Fibroblast of lung (primary cell): ENCODE results near the gene CACNA1A. TPM values are rescaled to one million over a fixed set of nuclear protein-coding genes. Genes with fewer than 3 reads are reported as not detected.

ENCODE experiments used
- DNase-seq, 2 donors: peaks; one replicate each; pipeline versions ENCODE4 v3.0.0 to v3.0.0-alpha.2; 2010; ENCODE audit warnings: low read depth in 2 of 2
- H2AFZ ChIP-seq: 2 replicates; pipeline ENCODE4 v1.5.1; 2012; ENCODE audit warnings: low read length, control low read depth, inconsistent platforms
- H3K27ac ChIP-seq: 2 replicates; pipeline ENCODE4 v1.5.1; 2011; ENCODE audit warnings: low read length, control low read depth; ENCODE audit not compliant: insufficient read depth
- H3K27me3 ChIP-seq: 2 replicates; pipeline ENCODE4 v1.5.1; 2011; ENCODE audit warnings: mild to moderate bottlenecking, low read length; ENCODE audit not compliant: control insufficient read depth, insufficient read depth
- H3K36me3 ChIP-seq: 2 replicates; pipeline ENCODE4 v1.5.1; 2011; ENCODE audit warnings: low read length; ENCODE audit not compliant: control insufficient read depth, insufficient read depth
- H3K4me1 ChIP-seq: 2 replicates; pipeline ENCODE4 v1.5.1; 2011; ENCODE audit warnings: low read length; ENCODE audit not compliant: control insufficient read depth, insufficient read depth; ENCODE audit errors: extremely low read depth
- H3K4me2 ChIP-seq: 2 replicates; pipeline ENCODE4 v1.5.1; 2011; ENCODE audit warnings: low read length, control low read depth; ENCODE audit not compliant: insufficient read depth; ENCODE audit errors: extremely low read depth
- H3K4me3 ChIP-seq, 4 experiments: fragments of 200-600 bp in 1 of 4; sonication (generic) in 1 of 4; replicated peaks in 1 of 4; 2 replicates each; pipeline ENCODE4 v1.5.1; 2011 to 2016; ENCODE audit warnings: low read length in 4 of 4, low read depth in 3 of 4, mild to moderate bottlenecking in 3 of 4, control low read depth in 2 of 4, inconsistent platforms in 1 of 4, mixed read lengths in 1 of 4; ENCODE audit not compliant: insufficient read depth in 1 of 4; ENCODE audit errors: control extremely low read depth in 1 of 4
- H3K79me2 ChIP-seq: 2 replicates; pipeline ENCODE4 v1.5.1; 2012; ENCODE audit warnings: mild to moderate bottlenecking, low read length, inconsistent platforms; ENCODE audit not compliant: control insufficient read depth, insufficient read depth
- H3K9ac ChIP-seq: 2 replicates; pipeline ENCODE4 v1.5.1; 2011; ENCODE audit warnings: mild to moderate bottlenecking, low read length, control low read depth; ENCODE audit not compliant: insufficient read depth
- H3K9me3 ChIP-seq: 2 replicates; pipeline ENCODE4 v1.5.1; 2012; ENCODE audit warnings: low read depth, low read length; ENCODE audit not compliant: control insufficient read depth, insufficient read depth
- H4K20me1 ChIP-seq: 2 replicates; pipeline ENCODE4 v1.5.1; 2011; ENCODE audit warnings: low read length; ENCODE audit not compliant: control insufficient read depth, insufficient read depth; ENCODE audit errors: extremely low read depth
- CTCF ChIP-seq, 2 donors: IDR thresholded peaks in 1 of 2; conservative IDR thresholded peaks in 1 of 2; 1 replicate in 1 of 2; 2 replicates in 1 of 2; pipeline ENCODE4 v1.5.1; 2011 to 2012; ENCODE audit warnings: low read length in 2 of 2, control low read depth in 1 of 2, inconsistent platforms in 1 of 2, low read depth in 1 of 2, mild to moderate bottlenecking in 1 of 2
- EZH2 ChIP-seq: IDR thresholded peaks from 2 replicates; pipeline ENCODE4 v1.5.1; 2012; ENCODE audit warnings: low read length, control low read depth, mild to moderate bottlenecking; ENCODE audit errors: missing control alignments
- polyA plus RNA-seq, 2 donors: library from polyadenylated mRNA; depleted of rRNA in 1 of 2; stranded (reverse) in 1 of 2; unstranded in 1 of 2; fragments of >200 nt; gene quantifications; 2 replicates each; pipeline ENCODE4 v1.2.1, GENCODE V29; 2011 to 2012; ENCODE audit warnings: missing spikeins in 1 of 2
- total RNA-seq: library from RNA; depleted of rRNA; stranded (reverse); fragments of >200 nt; gene quantifications from 2 replicates; pipeline ENCODE4 v1.2.1, GENCODE V29; 2014

The CACNA1A gene
- total and polyA plus RNA-seq, 2 donors (not counting 1 experiment from before 2014, with no cell fraction given), result 0.96 to 9.7 TPM

GRCh38 chr19:13297023-13297422 is 209.3 kb downstream of the CACNA1A start:
- Histone ChIP-seq H3K27me3 (no peaks in the 10 kb centered on the region), H3K4me2 (no peak overlapping the region), H3K9ac (no peak overlapping the region), H3K36me3 (no peaks in the 10 kb centered on the region), H3K4me1 (no peaks in the 10 kb centered on the region), H4K20me1 (no peaks in the 10 kb centered on the region), H3K79me2 (no peaks in the 10 kb centered on the region), H3K27ac (no peak overlapping the region), H3K9me3 (no peaks in the 10 kb centered on the region), H3K4me3 (no peak overlapping the region), H2AFZ (no peak overlapping the region)
- TF ChIP-seq EZH2 (no peak), CTCF (conservative IDR thresholded peaks at IDR 0.05 in 1 of 2, IDR thresholded peaks at IDR 0.05 in 1 of 2; ENCODE audit: low read depth in 1 of 2, low read length in 2 of 2) (no peak)
- DNase-seq, result no peak

GRCh38 chr19:13294812-13295567 is 211.3 kb downstream of the CACNA1A start:
- Histone ChIP-seq H3K4me1 (no peaks in the 10 kb centered on the region), H3K9me3 (no peaks in the 10 kb centered on the region), H3K27me3 (no peaks in the 10 kb centered on the region), H3K4me2 (no peak overlapping the region), H2AFZ (no peak overlapping the region), H3K4me3 (no peak overlapping the region), H4K20me1 (no peaks in the 10 kb centered on the region), H3K27ac (no peak overlapping the region), H3K79me2 (no peaks in the 10 kb centered on the region), H3K36me3 (no peaks in the 10 kb centered on the region), H3K9ac (no peak overlapping the region)
- TF ChIP-seq EZH2, result no peak
- no peak for DNase-seq

- Histone ChIP-seq H3K4me2 (no peak overlapping the region), H2AFZ (no peak overlapping the region), H4K20me1 (no peaks in the 10 kb centered on the region), H3K4me3 (no peak overlapping the region), H3K4me1 (no peaks in the 10 kb centered on the region), H3K9me3 (no peaks in the 10 kb centered on the region), H3K79me2 (no peaks in the 10 kb centered on the region), H3K9ac (no peak overlapping the region), H3K27me3 (no peaks in the 10 kb centered on the region), H3K27ac (no peak overlapping the region), H3K36me3 (no peaks in the 10 kb centered on the region)
- no peak for DNase-seq
- TF ChIP-seq EZH2, result no peak
- TF ChIP-seq CTCF (conservative IDR thresholded peaks at IDR 0.05 in 1 of 2, IDR thresholded peaks at IDR 0.05 in 1 of 2; ENCODE audit: low read depth in 1 of 2, low read length in 2 of 2), result no peak
These were observed 214.4 kb downstream of the CACNA1A start for GRCh38 chr19:13291913-13292312.
